GM21390 (cell line): Measurements from ENCODE around the gene OR2AT4.

Experiments
- ATAC-seq: cut with Tn5 transposase; IDR thresholded peaks from one replicate; pipeline ENCODE4 v1.9.1; 2021; ENCODE audit not compliant: unreplicated experiment

Gene OR2AT4

GRCh38 chr11:75031771-75032549 lies 64.7 kb downstream of the OR2AT4 start:
- no peak for ATAC-seq
